Measurements from ENCODE around the gene PTP4A2. TPM values are rescaled to one million over a fixed set of nuclear protein-coding genes. Genes with fewer than 3 reads are reported as not detected.

The PTP4A2 gene
- total and polyA plus RNA-seq, 4 donors = 72.0 to 244 (median 188) TPM

GRCh38 chr1:31867546-31867945, 70.6 kb downstream of the PTP4A2 start:
- ATAC-seq (ENCODE audit: low FRiP score) (no peak), DNase-seq (no peak)
- no peaks in the 10 kb centered on the region for H3K27me3 ChIP-seq (ENCODE audit: control insufficient read depth in 1 of 2, insufficient read depth in 2 of 2, low read length in 1 of 2)
- H3K4me3 ChIP-seq (ENCODE audit: low read length in 2 of 2) = no peak overlapping the region
- intact Hi-C loops (cut with DNase I) = no loop called here
- no peaks in the 10 kb centered on the region for H3K4me1 ChIP-seq (ENCODE audit: control insufficient read depth in 1 of 2, insufficient read depth in 2 of 2, low read length in 2 of 2)
- no peaks in the 10 kb centered on the region for H3K36me3 ChIP-seq (ENCODE audit: control insufficient read depth in 1 of 2, insufficient read depth in 2 of 2, low read length in 1 of 2)
- no peak overlapping the region for H3K27ac ChIP-seq (ENCODE audit: low read depth in 1 of 2, low read length in 2 of 2)
- whole genome bisulfite sequencing, 2 donors = 86 to 88% methylated on average over 7 of the region's 7 CpGs
- no peaks in the 10 kb centered on the region for H3K9me3 ChIP-seq (ENCODE audit: control insufficient read depth, low read length)

- intact Hi-C loops (cut with DNase I) = no loop called here
Measured at GRCh38 chr1:31866450-31867032, 71.6 kb downstream of the PTP4A2 start.

GRCh38 chr1:31865728-31866449, 72.3 kb downstream of the PTP4A2 start:
- no peaks in the 10 kb centered on the region for H3K27me3 ChIP-seq (ENCODE audit: control insufficient read depth in 1 of 2, insufficient read depth in 2 of 2, low read length in 1 of 2)
- intact Hi-C loops (cut with DNase I) = no loop called here
- no peaks in the 10 kb centered on the region for H3K4me1 ChIP-seq (ENCODE audit: control insufficient read depth in 1 of 2, insufficient read depth in 2 of 2, low read length in 2 of 2)
- H3K27ac ChIP-seq (ENCODE audit: low read depth in 1 of 2, low read length in 2 of 2) = no peak overlapping the region
- no peak overlapping the region for H3K4me3 ChIP-seq (ENCODE audit: low read length in 2 of 2)
- WGBS, 2 donors = 91% methylated on average over 11 of the region's 11 CpGs
- ATAC-seq (ENCODE audit: low FRiP score) = no peak
- H3K9me3 ChIP-seq (ENCODE audit: control insufficient read depth, low read length) = no peaks in the 10 kb centered on the region
- DNase-seq = no peak
- no peaks in the 10 kb centered on the region for H3K36me3 ChIP-seq (ENCODE audit: control insufficient read depth in 1 of 2, insufficient read depth in 2 of 2, low read length in 1 of 2)

More at GRCh38 chr1:31866450-31867032, 71.6 kb downstream of the PTP4A2 start:
- no peaks in the 10 kb centered on the region for H3K9me3 ChIP-seq (ENCODE audit: control insufficient read depth, low read length)
- no peaks in the 10 kb centered on the region for H3K4me1 ChIP-seq (ENCODE audit: control insufficient read depth in 1 of 2, insufficient read depth in 2 of 2, low read length in 2 of 2)
- DNase-seq (no peak), ATAC-seq (ENCODE audit: low FRiP score) (no peak)
- 54 to 56% methylated on average over 5 of the region's 5 CpGs for WGBS, 2 donors
- H3K27me3 ChIP-seq (ENCODE audit: control insufficient read depth in 1 of 2, insufficient read depth in 2 of 2, low read length in 1 of 2) = no peaks in the 10 kb centered on the region
- no peak overlapping the region for H3K27ac ChIP-seq (ENCODE audit: low read depth in 1 of 2, low read length in 2 of 2)
- no peaks in the 10 kb centered on the region for H3K36me3 ChIP-seq (ENCODE audit: control insufficient read depth in 1 of 2, insufficient read depth in 2 of 2, low read length in 1 of 2)
- H3K4me3 ChIP-seq (ENCODE audit: low read length in 2 of 2) = no peak overlapping the region

GRCh38 chr1:31862071-31862470, 76.1 kb downstream of the PTP4A2 start:
- Histone ChIP-seq H3K27ac (ENCODE audit: low read depth in 1 of 2, low read length in 2 of 2) (no peak overlapping the region), H3K27me3 (ENCODE audit: control insufficient read depth in 1 of 2, insufficient read depth in 2 of 2, low read length in 1 of 2) (no peaks in the 10 kb centered on the region), H3K4me1 (ENCODE audit: control insufficient read depth in 1 of 2, insufficient read depth in 2 of 2, low read length in 2 of 2) (no peaks in the 10 kb centered on the region), H3K36me3 (ENCODE audit: control insufficient read depth in 1 of 2, insufficient read depth in 2 of 2, low read length in 1 of 2) (no peaks in the 10 kb centered on the region), H3K4me3 (ENCODE audit: low read length in 2 of 2) (no peak overlapping the region), H3K9me3 (ENCODE audit: control insufficient read depth, low read length) (no peaks in the 10 kb centered on the region)
- DNase-seq = no peak
- WGBS, 2 donors = 87 to 92% methylated on average over 4 of the region's 4 CpGs
- no peak for ATAC-seq (ENCODE audit: low FRiP score)
- intact Hi-C loops (cut with DNase I) = no loop called here

GRCh38 chr1:31861346-31861745, 76.8 kb downstream of the PTP4A2 start:
- no peak for ATAC-seq (ENCODE audit: low FRiP score)
- WGBS, 2 donors = 80 to 82% methylated on average over 5 of the region's 5 CpGs
- no peaks in the 10 kb centered on the region for H3K36me3 ChIP-seq (ENCODE audit: control insufficient read depth in 1 of 2, insufficient read depth in 2 of 2, low read length in 1 of 2)
- H3K4me1 ChIP-seq (ENCODE audit: control insufficient read depth in 1 of 2, insufficient read depth in 2 of 2, low read length in 2 of 2) = no peaks in the 10 kb centered on the region
- H3K27me3 ChIP-seq (ENCODE audit: control insufficient read depth in 1 of 2, insufficient read depth in 2 of 2, low read length in 1 of 2) = no peaks in the 10 kb centered on the region
- no peaks in the 10 kb centered on the region for H3K9me3 ChIP-seq (ENCODE audit: control insufficient read depth, low read length)
- intact Hi-C loops (cut with DNase I) = no loop called here
- DNase-seq = no peak
- no peak overlapping the region for H3K4me3 ChIP-seq (ENCODE audit: low read length in 2 of 2)
- no peak overlapping the region for H3K27ac ChIP-seq (ENCODE audit: low read depth in 1 of 2, low read length in 2 of 2)

GRCh38 chr1:31860581-31860980, 77.6 kb downstream of the PTP4A2 start:
- no peak for ATAC-seq (ENCODE audit: low FRiP score)
- no peaks in the 10 kb centered on the region for H3K4me1 ChIP-seq (ENCODE audit: control insufficient read depth in 1 of 2, insufficient read depth in 2 of 2, low read length in 2 of 2)
- H3K27ac ChIP-seq (ENCODE audit: low read depth in 1 of 2, low read length in 2 of 2) = no peak overlapping the region
- no peaks in the 10 kb centered on the region for H3K36me3 ChIP-seq (ENCODE audit: control insufficient read depth in 1 of 2, insufficient read depth in 2 of 2, low read length in 1 of 2)
- WGBS, 2 donors = 83% methylated on average over 7 of the region's 7 CpGs
- H3K27me3 ChIP-seq (ENCODE audit: control insufficient read depth in 1 of 2, insufficient read depth in 2 of 2, low read length in 1 of 2) = no peaks in the 10 kb centered on the region
- intact Hi-C loops (cut with DNase I) = no loop called here
- no peak for DNase-seq
- H3K4me3 ChIP-seq (ENCODE audit: low read length in 2 of 2) = no peak overlapping the region
- H3K9me3 ChIP-seq (ENCODE audit: control insufficient read depth, low read length) = no peaks in the 10 kb centered on the region

- 94 to 96% methylated on average over 2 of the region's 2 CpGs for WGBS, 2 donors
- ATAC-seq (ENCODE audit: low FRiP score) = no peak
- intact Hi-C loops (cut with DNase I) = no loop called here
Measured at GRCh38 chr1:31859719-31860118, 78.4 kb downstream of the PTP4A2 start.

GRCh38 chr1:31859044-31859443, 79.1 kb downstream of the PTP4A2 start:
- H3K27ac ChIP-seq (ENCODE audit: low read depth in 1 of 2, low read length in 2 of 2) = no peak overlapping the region
- H3K4me1 ChIP-seq (ENCODE audit: control insufficient read depth in 1 of 2, insufficient read depth in 2 of 2, low read length in 2 of 2) = no peaks in the 10 kb centered on the region
- no peak overlapping the region for H3K4me3 ChIP-seq (ENCODE audit: low read length in 2 of 2)
- no peaks in the 10 kb centered on the region for H3K36me3 ChIP-seq (ENCODE audit: control insufficient read depth in 1 of 2, insufficient read depth in 2 of 2, low read length in 1 of 2)
- no peaks in the 10 kb centered on the region for H3K27me3 ChIP-seq (ENCODE audit: control insufficient read depth in 1 of 2, insufficient read depth in 2 of 2, low read length in 1 of 2)
- 99 to 100% methylated on average over 3 of the region's 3 CpGs for WGBS, 2 donors
- no peaks in the 10 kb centered on the region for H3K9me3 ChIP-seq (ENCODE audit: control insufficient read depth, low read length)
- intact Hi-C loops (cut with DNase I) = no loop called here
- ATAC-seq (ENCODE audit: low FRiP score) (no peak), DNase-seq (no peak)

More at GRCh38 chr1:31859719-31860118, 78.4 kb downstream of the PTP4A2 start:
- H3K27ac ChIP-seq (ENCODE audit: low read depth in 1 of 2, low read length in 2 of 2) = no peak overlapping the region
- no peaks in the 10 kb centered on the region for H3K4me1 ChIP-seq (ENCODE audit: control insufficient read depth in 1 of 2, insufficient read depth in 2 of 2, low read length in 2 of 2)
- no peak for DNase-seq
- H3K4me3 ChIP-seq (ENCODE audit: low read length in 2 of 2) = no peak overlapping the region
- no peaks in the 10 kb centered on the region for H3K9me3 ChIP-seq (ENCODE audit: control insufficient read depth, low read length)
- H3K27me3 ChIP-seq (ENCODE audit: control insufficient read depth in 1 of 2, insufficient read depth in 2 of 2, low read length in 1 of 2) = no peaks in the 10 kb centered on the region
- no peaks in the 10 kb centered on the region for H3K36me3 ChIP-seq (ENCODE audit: control insufficient read depth in 1 of 2, insufficient read depth in 2 of 2, low read length in 1 of 2)

GRCh38 chr1:31857863-31858262, 80.3 kb downstream of the PTP4A2 start:
- intact Hi-C loops (cut with DNase I) = no loop called here
- Histone ChIP-seq H3K36me3 (ENCODE audit: control insufficient read depth in 1 of 2, insufficient read depth in 2 of 2, low read length in 1 of 2) (no peaks in the 10 kb centered on the region), H3K9me3 (ENCODE audit: control insufficient read depth, low read length) (no peaks in the 10 kb centered on the region), H3K4me1 (ENCODE audit: control insufficient read depth in 1 of 2, insufficient read depth in 2 of 2, low read length in 2 of 2) (no peaks in the 10 kb centered on the region), H3K27me3 (ENCODE audit: control insufficient read depth in 1 of 2, insufficient read depth in 2 of 2, low read length in 1 of 2) (no peaks in the 10 kb centered on the region), H3K27ac (ENCODE audit: low read depth in 1 of 2, low read length in 2 of 2) (no peak overlapping the region), H3K4me3 (ENCODE audit: low read length in 2 of 2) (no peak overlapping the region)
- ATAC-seq (ENCODE audit: low FRiP score) (no peak), DNase-seq (no peak)
- WGBS, 2 donors = 79 to 90% methylated on average over 6 of the region's 6 CpGs
